Measurements from ENCODE around the gene EEIG1.
A peak's percentile ranks its signal among the peaks of the same experiment; 100 is the strongest.

Gene EEIG1

DNA sequence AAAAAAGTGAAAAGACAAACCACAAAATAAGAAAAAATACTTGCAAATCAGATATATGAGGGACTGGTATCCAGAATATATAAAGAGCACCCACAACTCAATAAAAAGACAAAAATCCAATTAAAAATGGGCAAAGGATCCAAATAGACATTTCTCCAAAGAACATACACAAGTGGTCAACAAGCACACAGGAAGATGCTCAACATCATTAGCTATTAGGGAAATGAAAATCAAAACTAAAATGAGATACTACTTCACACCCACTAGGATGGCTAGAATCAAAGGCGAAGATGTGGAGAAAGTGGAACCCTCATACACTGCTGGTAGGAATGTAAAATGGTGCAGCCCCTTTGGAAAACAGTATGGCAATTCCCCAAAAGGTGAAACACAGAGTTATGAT lies 22.1 kb downstream of the EEIG1 start:
- no peak for DNase-seq

DNA sequence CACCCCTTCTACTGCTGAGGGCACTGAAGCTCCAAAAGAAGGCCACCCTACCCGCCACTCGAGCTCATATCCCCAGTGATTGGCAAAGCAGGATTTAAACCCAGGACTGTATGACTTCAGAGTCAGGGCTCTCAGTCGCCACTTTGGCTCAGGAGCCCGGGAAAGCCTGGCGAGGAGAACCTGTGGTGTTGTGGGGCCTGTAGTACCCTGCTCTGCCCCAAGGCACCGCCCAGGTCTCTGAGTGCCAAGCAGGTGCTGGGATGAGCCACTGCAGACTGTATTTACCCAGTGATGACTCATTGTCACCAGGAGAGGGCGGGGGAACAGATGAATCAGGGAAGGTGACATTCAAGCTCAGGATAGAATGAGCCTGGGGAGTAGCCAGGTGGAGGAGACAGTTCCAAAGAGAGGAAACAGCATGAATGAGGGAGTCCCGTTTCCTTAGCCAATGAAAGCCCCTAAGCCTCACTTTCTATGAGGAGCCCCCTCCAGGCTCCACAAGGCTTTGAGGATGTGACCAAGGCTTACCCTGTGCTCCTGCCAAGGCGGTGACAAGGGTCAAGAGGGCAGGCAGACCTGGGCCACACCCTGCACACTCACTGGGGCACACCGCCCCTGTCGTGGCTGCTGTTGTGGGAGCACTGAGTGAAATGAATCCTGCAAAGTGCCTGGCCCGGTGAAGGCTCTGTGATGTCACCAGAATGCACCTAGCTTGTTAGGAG lies 25.3 kb downstream of the EEIG1 start:
- no peak for DNase-seq

DNA sequence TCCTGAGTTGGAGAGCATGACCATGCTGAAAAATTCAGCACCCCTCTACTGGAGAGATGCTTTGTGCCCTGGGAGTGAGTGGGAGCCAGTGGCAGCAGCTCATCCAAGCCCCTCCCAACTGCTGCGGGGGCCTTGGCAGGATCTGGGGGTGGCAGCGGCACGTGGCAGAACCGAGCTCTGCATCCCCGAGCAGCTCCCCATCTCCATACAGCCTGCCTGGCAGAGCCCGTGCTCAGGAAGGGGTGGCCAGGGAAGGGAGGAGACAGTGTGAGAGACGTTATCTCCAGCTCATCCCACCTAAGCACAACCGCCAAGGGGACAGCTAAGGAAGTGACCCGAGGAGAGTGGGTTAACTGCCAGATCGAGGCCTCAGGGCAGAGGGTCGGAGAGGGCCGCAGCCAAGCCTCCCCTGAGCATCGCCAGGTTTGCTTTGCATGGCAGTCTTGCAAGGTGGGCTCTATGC lies 25.9 kb downstream of the EEIG1 start:
- no peak for DNase-seq

DNA sequence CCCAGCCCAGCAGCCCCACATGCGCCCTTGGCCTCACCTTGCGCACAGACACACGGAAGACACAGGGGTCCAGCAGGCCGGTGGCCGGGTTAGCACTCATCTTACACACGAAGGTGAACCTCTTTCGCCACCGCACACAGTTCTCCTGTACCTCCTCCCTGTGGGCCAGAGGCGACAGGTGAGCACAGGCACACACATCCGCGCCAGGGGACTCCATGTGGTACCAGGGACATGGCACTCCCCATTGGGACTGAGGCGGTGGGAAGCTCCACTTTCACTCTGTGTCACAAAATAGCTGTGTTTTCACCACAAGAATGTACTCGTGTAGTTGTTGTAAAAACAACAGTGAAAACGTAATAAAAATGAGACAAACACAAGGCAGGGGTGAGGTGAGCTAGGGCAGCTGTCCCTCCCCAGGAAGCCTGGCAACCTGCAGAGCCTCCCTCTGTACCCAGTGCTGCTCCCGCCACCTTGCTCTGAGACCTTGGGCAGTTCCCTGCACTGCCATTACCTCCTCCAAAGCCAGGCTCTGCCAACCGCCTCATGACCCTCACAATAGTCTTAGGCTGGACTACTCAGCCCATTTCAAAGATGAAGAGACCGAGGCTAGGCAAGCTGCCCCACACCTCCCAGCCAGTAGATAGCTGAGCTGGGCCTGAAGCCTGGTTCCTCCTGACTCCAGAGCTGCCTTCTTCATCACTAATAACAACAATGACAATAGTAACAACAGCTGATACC lies 26.9 kb downstream of the EEIG1 start:
- no peak for DNase-seq

DNA sequence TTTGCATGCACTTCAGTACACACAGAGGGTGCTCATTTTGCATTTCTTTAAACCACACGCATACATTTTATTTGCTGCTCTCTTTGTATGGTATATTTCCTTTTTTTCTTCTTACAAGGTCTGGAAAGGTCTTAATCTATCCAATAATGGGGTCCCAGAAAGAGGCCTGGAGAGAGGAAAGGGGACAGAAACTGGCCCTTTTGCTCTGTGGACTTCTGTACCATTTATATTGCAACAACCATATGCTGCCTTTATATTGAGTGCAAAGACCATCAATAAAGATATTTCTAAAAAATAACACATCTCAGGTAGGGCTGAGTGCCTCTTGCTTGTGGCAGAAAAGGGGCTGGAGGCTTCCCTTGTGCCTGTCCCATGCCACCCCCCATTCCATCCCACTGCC lies 27.6 kb downstream of the EEIG1 start:
- DNase-seq = no peak

DNA sequence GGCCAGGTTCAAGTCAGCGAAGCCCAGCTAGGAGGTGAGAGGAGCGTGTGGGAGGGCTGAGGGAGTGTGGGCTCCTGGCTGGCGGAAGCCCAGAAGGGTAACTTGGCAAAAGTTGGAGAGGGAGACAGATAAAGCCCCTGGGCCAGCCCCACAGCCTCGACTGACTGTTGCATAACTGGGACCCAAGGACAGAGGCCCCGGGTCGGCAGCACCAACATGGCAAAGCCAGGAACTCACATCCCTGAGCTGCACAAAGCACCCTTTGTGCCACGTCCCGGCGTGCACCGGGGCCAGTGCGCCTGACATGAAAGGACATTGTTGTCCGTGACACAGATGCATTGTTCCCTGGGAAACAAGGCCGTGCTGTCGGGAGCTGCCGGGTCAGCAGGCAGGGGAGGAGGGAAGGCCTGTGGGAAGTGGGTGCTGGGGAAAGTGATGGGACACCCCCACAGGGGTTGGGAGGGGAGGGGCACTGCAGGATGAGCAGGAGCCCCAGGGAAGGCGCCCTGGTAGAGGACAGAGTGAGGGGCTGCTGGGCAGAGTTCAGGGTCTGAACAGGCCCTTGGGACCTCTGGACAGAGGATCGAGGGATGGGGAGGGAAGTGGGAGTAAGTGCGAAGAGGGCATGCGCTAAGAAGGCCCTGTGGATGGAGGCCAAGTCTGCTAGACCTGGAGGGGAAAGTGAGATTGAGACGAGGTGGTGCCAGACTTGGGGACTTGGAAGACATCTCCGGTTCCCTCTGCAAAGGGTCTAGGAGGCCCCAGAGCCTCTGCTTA lies 30.1 kb downstream of the EEIG1 start:
- DNase-seq = no peak

DNA sequence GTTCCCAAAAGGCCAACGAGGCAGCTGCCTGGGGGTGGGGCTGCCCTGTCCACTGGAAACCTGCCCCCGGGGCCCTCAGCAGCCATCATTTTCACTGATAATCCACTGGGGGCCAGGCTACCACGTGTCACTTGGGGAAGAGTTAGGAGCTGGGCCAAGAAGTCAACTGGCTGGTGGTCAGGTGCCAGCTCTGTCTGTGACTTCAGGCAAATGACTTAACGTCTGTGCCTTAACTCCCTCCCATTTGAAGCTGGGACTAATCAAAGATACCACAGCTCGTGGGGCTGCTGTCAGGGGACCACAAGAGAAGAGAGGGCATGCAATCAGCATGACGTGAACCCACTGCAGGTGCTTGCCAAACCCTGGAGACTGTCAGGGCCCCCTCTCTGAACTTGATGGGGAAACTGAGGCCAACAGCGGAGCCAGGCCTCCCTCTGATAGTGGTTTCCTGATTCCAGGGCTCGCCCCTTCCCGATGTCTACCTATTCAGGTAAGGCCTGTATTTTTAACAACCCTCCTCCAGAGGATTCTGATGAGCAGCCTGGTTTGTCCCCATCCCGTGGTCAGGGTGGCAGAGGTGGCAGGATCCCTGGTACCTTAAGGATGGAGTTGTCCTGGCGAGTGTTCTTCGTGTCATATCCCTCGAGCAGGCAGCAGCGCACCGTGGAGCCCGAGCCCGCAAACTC lies 30.8 kb downstream of the EEIG1 start:
- DNase-seq = no peak

DNA sequence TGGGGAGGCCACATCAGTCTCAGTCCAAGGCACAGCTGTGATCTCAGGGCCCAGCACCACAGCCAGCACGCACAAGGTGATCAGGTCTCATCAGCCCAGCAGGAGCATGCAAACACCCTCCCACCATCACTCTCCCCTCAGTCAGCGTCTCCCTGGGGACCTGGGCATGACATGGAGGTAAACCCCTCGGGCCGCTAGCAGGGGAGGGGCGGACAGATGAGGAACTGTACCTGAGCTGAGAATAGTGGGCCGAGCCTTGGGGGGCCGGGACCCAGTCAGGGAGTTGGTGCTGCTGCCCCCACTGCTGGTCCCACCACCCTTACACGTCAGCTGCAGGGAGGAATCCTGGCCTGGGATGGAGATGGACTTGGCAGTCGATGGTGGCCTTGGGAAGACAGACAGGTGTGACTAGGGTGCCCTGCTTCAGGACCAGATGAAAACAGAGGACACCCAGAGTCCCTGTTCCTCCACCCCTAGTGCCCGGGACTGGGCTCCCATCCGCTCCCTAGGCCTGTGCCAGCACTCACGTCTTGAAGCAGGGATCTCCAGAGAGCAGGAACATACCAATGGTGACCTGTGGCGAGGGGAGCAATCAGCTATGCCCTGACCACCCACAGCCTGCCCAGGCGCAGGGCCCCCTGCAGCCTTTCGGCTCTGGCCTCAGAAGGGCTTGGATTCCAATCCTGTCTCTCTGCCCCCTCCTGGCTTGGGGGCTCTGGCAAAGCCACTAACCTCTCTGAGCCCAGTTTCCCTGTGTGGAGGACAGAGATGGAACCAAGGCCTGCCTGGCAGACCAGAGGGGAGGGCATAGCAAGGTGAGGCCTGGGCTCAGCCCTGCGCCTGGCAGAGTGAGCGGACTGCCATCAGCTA lies 32.7 kb downstream of the EEIG1 start:
- DNase-seq = no peak

DNA sequence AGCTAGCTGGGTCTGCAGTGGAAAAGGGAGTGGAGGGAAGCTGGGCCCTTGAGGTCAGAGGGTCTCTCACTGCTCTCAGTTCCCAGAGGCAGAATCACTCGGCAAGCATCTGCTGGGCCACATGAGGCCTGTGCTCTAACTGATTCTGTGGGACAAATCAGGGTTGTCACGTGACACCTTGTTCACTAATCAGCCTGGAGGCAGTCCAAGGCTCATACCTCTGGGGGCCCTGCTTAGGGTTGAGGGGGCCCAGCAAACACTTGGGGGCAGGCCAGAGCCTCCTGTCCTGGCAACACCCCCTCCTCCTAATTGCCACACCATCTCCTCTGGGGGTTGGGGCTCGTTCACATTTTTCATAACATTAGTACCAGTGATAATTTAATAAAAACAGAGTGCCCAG lies 34.1 kb downstream of the EEIG1 start:
- no peak for DNase-seq

DNA sequence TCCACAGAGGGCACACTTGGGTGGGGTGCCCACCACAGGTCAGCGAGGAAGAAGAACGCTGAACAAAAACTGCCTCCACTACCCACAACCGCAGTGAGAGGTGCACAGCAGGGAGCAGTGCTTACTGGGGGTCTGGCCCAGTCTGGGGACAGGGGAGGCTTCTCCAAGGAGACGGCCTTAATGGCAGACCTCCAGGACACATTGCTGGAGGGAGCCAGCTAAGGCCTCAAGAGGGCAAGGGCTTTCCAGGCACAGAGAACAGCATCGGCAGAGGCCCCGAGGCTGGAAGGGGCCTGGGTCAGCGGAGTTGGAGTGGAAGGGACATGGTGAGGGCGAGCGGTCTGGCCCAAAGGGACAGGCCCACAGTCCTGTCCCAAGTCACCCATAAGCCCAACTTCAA lies 34.8 kb downstream of the EEIG1 start:
- no peak for DNase-seq

DNA sequence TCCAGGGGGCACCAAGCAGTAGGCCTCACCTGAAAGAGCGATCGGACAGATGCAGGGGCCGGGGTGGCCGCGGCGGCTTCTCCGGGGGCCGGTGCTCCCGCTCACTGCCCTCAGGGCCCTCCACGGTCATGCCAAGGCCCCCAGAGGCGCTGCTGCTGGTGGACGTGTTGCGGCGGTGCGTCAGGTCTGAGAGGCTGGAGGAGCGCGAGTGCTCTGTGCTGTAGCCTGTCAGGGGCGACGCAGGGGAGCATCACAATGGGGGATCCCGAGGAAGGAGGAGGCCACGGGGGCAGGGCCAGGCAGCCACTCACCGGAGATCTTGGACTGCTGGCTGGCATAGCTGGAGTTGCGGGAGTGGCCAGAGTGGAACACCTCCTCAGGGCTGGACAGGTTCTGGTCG lies 35.5 kb downstream of the EEIG1 start:
- DNase-seq = no peak

DNA sequence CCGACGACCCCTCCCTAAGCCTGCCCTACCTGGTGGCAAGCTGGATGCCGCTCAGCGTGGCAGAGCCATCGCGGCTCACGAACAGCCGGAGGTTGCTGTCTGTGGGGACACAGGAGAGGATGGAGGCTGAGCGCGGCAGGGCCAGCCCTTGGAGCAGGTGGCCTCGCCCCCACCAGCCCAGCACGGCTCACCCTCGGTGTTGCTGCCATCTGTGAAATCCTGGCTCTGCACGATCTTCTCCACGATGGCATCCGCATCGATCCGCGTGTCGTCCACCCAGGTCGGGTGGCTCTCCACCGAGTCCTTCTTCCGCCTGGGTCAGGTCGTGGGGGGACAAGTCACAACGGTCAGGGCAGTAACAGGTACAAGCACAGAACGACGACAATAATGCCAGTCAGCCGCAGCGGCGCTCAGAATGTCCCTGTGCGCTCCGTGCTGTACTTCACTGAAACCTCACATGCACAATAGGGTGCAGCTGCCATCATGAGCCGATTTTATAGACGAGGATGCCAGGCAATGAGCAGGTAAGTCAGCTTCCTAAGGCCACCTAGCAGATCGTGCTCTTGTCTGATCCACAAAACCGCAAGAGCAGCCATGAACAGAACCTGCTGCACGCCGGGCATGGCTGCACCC lies 36.1 kb downstream of the EEIG1 start:
- DNase-seq = no peak

DNA sequence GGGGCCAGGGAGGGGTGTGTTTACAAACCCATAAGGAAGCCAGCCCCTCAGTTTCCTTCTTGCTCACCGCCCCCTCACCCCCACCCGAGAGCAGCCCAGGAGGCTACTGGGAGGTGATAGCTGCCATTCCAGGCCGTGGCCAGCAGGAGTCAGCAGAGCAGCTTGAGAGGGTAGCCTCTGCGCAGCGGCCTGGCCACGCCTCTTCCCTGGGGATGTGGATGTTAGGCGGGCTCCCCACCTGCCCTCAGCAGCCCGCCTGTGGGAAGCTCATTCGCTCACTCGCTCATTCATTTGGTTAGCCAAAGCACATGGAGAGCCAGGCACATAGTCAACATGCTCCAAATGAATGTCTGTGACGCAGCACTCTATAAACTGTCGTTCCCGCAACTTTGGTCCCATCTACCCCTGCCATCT lies 37.1 kb downstream of the EEIG1 start:
- DNase-seq = peak; percentile 87

DNA sequence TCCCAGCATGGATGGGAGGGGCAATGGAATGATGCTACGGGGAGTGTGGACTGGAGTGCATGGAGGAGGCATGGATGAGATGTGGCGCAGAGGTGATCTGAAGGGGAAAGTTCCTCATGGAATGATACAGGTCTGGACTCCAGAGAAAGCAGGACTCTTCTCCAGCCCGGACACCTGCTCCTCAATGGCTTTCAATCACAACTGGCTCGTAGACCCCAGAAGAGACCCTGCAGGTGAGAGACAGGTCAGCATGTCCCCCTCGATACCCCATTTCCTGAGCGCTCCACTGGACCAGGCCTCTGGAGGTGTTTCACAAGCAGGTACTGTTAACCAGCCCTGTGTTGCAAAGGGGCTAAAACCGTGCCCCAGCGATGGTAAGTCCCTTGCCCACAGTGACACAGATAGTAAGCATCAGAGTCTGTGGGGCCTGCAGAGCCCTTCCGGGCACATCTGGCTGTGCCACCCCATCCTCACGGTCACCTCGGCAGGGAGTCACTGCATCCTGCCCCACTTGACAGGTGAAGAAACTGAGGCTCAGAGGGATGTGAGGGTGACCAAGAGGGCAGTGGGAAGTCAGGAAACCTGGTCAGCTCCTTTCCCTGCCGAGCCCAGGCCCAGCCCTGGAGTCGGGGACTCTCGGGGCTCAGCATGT lies 37.7 kb downstream of the EEIG1 start:
- no peak for DNase-seq

DNA sequence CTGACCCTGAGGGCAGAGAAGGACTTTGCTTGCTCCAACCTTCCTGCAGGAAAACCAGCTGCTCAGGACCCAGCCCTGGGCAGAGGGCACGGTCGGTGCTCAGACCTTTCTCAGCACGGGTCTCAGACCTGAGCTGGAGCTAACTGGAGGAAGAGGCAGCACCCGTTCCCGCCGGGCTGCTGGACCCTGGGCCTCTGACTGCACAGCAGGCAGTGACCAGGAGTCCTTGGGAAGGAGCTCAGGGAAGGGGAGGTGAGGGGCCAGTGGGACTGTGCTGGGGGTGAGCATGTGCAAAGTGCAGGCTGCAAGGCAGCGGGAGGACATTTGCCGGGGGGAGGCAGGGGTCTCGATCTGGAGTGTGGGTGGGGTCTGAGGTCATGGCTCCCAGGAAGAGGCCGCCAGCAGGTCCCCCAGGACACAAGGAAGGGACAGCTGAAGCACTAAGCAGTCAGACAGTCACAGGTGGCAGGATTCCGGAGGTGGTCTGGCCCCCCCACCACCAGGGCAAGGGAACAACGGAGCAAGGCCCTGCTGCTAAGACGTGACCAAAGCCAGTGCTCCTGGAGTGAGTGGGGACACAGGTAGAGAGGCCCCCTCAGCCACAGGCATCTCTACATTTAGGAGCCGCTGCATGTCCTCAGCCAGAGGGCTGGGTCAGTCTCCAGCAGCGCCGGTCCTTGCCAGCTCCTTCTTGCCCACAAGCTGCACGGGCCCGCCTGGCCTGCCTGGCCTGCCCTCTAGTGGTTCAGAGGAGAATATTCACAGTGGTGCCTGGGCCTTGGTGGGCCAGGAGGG lies 38.4 kb downstream of the EEIG1 start:
- DNase-seq = peak; percentile 56

DNA sequence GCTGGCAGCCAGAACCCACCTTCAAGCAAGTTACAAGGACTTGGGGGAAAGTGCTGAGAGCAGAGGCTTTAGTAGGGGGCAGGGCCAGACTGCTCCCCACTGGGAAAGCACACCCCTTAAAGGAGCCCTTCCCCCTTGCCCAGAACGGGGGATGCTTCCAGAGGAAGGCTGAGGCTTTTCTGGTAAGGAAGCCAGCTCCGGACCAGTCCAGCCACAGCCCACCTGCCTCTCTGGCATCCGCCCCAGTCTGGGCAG lies 38.9 kb downstream of the EEIG1 start:
- no peak for DNase-seq

DNA sequence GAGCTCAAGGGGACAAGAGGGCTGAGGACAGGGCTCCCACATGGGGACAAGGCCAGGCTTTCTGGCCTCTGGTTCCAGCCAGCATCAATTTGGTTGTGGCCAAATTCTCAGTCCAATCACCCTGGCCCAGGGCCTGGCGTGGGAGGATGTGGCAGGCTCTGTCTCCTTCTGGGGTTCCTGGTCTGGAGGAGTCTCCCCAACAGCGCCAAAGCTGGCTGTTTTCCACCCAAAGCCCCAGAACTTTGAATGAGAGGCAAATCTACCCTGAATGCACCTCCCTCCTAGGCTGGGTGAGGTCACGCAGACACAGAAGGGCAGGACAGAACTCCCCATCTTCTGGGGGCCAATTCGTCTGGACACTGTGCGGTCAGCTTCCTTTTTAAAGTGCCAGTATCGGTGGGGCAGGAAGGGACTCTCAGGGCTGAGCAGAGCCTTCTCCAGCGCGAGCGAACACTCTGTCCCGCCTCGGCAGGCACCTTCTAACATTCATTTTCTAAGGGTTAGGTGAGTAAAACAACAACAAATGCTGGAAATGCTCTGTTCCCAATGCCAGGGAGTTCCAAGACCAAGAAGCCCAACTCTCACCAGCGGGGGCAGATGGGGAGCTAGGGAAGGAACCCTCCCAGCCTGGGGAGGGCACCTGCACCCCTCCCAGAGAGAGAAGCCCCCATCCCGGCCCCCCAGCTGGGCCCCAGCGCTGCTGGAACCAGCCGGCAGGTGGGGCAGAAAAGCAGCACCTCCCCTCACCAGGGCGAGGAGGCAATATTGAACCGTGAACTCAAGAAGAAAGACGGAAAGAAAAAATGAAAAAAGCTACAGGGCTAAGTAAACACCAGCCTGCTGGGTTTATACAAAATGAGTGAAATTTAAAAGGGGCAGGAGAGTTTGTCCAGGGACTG lies 39.5 kb downstream of the EEIG1 start:
- DNase-seq = no peak

DNA sequence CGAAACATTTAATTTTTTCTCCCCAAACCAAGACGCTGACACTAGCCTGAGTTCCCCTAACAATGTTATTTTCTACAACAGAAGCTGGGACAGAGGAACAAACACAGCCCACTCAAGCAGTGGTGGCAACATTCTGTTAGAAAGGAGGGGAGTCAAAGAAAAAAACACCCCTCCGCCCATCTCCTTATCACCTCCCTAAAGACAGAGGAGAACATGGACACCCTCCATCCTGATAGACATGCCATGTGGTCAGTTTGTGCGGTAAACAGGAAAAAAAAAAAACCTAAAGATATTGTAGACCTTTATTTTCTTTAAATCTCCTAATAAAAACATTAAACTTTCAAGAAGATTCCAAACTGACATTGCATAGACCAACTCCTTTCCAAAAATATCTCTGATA lies 40.2 kb downstream of the EEIG1 start:
- DNase-seq = no peak

DNA sequence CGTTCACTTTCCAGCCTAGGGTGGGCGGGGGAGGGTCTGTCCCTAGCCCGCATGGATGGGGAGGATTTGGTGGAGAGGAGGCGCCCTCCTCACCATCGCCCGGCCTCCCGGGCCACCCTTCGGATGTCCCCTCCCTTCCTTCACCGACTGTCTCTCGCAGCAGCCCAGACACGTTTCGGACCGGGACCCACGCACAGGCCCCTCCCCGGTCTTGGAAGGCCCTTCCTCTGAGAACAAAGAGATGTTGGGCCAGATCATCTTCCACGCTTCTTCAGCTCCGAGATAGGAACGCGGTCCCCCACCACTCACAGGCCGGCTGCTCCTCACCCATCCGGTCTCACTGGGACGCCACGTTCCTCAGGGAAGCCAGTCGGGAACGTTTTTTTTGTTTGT lies 42.5 kb downstream of the EEIG1 start:
- DNase-seq = no peak

All from inflammatory macrophage treated with lipopolysaccharide for 4 hours (primary cell).